ENCODE data around the gene HOXC9. TPM values are rescaled to one million over a fixed set of nuclear protein-coding genes. Genes with fewer than 3 reads are reported as not detected.
A peak's percentile ranks its signal among the peaks of the same experiment; 100 is the strongest.

The HOXC9 gene
- total and polyA plus RNA-seq, 9 of the 15 experiments (the other 6 are each of a cell fraction or from before 2014, with no cell fraction given): 1.1 to 10.5 (median 9.3) TPM

GRCh38 chr12:54017027-54017788 lies 17.2 kb downstream of the HOXC9 start (continued):
- TF ChIP-seq UBTF (IDR thresholded peaks at IDR 0.05; ENCODE audit: borderline replicate concordance in 1 of 2, low read depth in 2 of 2, low read length in 2 of 2): no peak
- no peak for TF ChIP-seq RBFOX2 (IDR thresholded peaks at IDR 0.05; ENCODE audit: low read depth, low read length)
- TF ChIP-seq FOXM1 (IDR thresholded peaks at IDR 0.05; ENCODE audit: low read depth): 0 out of 2 replicates have a peak, but pooled peaks have one; percentile 11
- no peak; the same call in 1 of the 2 replicates for TF ChIP-seq FOXM1 (CRISPR knock-in tag; IDR thresholded peaks at IDR 0.05; ENCODE audit: low read depth)
- TF ChIP-seq, protein P1, sequence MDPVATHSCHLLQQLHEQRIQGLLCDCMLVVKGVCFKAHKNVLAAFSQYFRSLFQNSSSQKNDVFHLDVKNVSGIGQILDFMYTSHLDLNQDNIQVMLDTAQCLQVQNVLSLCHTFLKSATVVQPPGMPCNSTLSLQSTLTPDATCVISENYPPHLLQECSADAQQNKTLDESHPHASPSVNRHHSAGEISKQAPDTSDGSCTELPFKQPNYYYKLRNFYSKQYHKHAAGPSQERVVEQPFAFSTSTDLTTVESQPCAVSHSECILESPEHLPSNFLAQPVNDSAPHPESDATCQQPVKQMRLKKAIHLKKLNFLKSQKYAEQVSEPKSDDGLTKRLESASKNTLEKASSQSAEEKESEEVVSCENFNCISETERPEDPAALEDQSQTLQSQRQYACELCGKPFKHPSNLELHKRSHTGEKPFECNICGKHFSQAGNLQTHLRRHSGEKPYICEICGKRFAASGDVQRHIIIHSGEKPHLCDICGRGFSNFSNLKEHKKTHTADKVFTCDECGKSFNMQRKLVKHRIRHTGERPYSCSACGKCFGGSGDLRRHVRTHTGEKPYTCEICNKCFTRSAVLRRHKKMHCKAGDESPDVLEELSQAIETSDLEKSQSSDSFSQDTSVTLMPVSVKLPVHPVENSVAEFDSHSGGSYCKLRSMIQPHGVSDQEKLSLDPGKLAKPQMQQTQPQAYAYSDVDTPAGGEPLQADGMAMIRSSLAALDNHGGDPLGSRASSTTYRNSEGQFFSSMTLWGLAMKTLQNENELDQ (CRISPR knock-in tag; IDR thresholded peaks at IDR 0.05; ENCODE audit: borderline replicate concordance): no peak
- TF ChIP-seq STAG1 (CRISPR knock-in tag; IDR thresholded peaks at IDR 0.05; ENCODE audit: borderline replicate concordance): no peak
- no peak for TF ChIP-seq MCM3 (IDR thresholded peaks at IDR 0.05)
- peak; percentile 57 for TF ChIP-seq MTA1 (IDR thresholded peaks at IDR 0.05; ENCODE audit: borderline replicate concordance)
- TF ChIP-seq, protein P2, sequence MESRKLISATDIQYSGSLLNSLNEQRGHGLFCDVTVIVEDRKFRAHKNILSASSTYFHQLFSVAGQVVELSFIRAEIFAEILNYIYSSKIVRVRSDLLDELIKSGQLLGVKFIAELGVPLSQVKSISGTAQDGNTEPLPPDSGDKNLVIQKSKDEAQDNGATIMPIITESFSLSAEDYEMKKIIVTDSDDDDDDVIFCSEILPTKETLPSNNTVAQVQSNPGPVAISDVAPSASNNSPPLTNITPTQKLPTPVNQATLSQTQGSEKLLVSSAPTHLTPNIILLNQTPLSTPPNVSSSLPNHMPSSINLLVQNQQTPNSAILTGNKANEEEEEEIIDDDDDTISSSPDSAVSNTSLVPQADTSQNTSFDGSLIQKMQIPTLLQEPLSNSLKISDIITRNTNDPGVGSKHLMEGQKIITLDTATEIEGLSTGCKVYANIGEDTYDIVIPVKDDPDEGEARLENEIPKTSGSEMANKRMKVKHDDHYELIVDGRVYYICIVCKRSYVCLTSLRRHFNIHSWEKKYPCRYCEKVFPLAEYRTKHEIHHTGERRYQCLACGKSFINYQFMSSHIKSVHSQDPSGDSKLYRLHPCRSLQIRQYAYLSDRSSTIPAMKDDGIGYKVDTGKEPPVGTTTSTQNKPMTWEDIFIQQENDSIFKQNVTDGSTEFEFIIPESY (CRISPR knock-in tag; IDR thresholded peaks at IDR 0.05): no peak
- TF ChIP-seq PHF8 (IDR thresholded peaks at IDR 0.05; ENCODE audit: borderline replicate concordance, low read length): no peak
- TF ChIP-seq ZNF639 (CRISPR knock-in tag; conservative IDR thresholded peaks at IDR 0.05 in 1 of 2, IDR thresholded peaks at IDR 0.05 in 1 of 2): 0 out of 4 replicates have a peak, but pooled peaks of 1 of the 2 experiments have one; percentile 19
- TF ChIP-seq FOXO4 (CRISPR knock-in tag; IDR thresholded peaks at IDR 0.05): no peak
- no peak for TF ChIP-seq ETS2 (tag; IDR thresholded peaks at IDR 0.05; ENCODE audit: borderline replicate concordance, poor library complexity, severe bottlenecking)
- no peak for TF ChIP-seq CHD1 (IDR thresholded peaks at IDR 0.05; ENCODE audit: low read length)
